Upper lobe of left lung (tissue), 4 donors: Measurements from ENCODE around the gene RNLS.

Experiments used
- CTCF ChIP-seq, 6 experiments: fragments of 450-650 bp in 4 of 6; fragments of 200-600 bp in 2 of 6; sonication (generic) in 2 of 6; IDR thresholded peaks; one replicate each; pipeline ENCODE4 v1.5.1; 2016 to 2019; ENCODE audit warnings: antibody characterized with exemption in 6 of 6
- POLR2A ChIP-seq, 4 donors: fragments of 450-650 bp; IDR thresholded peaks; one replicate each; pipeline ENCODE4 v1.5.1; 2016 to 2017; ENCODE audit warnings: antibody characterized with exemption in 4 of 4, mild to moderate bottlenecking in 2 of 4
- POLR2AphosphoS5 ChIP-seq, 2 donors: sonication (generic); formaldehyde crosslinking; IDR thresholded peaks; one replicate each; pipeline ENCODE4 v1.5.1; 2017; ENCODE audit warnings: antibody characterized with exemption in 2 of 2

DNA sequence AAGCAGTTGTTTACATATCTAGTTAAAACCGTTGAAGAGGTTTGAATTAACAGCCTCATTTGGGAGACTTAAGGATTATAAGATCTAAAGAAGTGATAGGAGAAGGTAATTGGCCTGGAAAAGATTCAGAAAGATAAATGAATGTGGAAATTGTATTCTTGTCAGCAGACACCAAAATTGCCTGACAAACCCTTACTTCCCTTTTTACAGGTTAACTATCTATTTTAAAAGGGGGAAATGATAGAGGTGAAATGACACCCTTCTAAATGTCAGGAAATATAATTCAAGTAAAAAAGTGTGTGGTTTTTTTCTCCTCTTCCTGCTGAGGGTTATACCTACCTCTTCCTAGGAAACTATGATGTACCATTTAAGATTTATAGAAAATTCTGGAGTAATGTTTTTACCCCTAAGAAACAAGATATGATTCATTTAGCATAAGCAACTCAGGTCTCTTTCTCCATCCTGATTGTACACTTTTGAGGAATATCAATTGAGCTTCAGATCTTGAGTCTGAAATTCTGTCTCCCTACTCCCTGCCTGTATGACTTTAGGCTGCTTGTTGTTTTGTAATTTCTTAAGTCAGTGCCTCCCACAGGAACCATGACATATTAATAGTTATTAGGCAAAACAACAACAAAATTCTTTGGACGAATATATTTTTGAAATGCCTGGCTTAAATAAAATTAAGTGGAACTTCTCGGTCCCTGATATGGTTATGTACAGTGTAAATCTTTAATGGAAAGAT, 250.4 kb downstream of the RNLS start:
- TF ChIP-seq POLR2A (IDR thresholded peaks at IDR 0.05), result no peak
- TF ChIP-seq CTCF (IDR thresholded peaks at IDR 0.05), result no peak
- no peak for TF ChIP-seq POLR2AphosphoS5 (IDR thresholded peaks at IDR 0.05)
